Stimulated activated CD4-positive, alpha-beta T cell treated with anti-CD3 and anti-CD28 coated beads, Interleukin-2, amount 100 ng/mL, for 4 hours (primary cell): ENCODE results near the gene THADA.
A peak's percentile ranks its signal among the peaks of the same experiment; 100 is the strongest.

Experiments
- DNase-seq: peaks from one replicate; pipeline ENCODE4 v3.0.0-alpha.2; 2020; ENCODE audit warnings: low read depth

Gene THADA

GRCh38 chr2:43186321-43186678, 409.5 kb downstream of the THADA start:
- DNase-seq = no peak

- no peak for DNase-seq
These were observed 410.7 kb downstream of the THADA start for GRCh38 chr2:43185146-43185545.

GRCh38 chr2:43184339-43184895, 411.4 kb downstream of the THADA start:
- peak; percentile 47 for DNase-seq

GRCh38 chr2:43183743-43184142, 412.1 kb downstream of the THADA start:
- no peak for DNase-seq

- DNase-seq = no peak
These were observed 414.9 kb downstream of the THADA start for GRCh38 chr2:43180897-43181296.
